ENCODE results near the gene VTCN1.

The VTCN1 gene

GRCh38 chr1:117174851-117175250 lies 35.9 kb downstream of the VTCN1 start:
- DNase-seq (ENCODE audit: extremely low read depth, low read depth), result no peak
- TF ChIP-seq CTCF (IDR thresholded peaks at IDR 0.05; ENCODE audit: low read depth, low read length, missing control alignments), result no peak
- no peak overlapping the region for H3K4me3 ChIP-seq (replicated peaks; ENCODE audit: low read depth, low read length)

GRCh38 chr1:117173691-117174090 lies 37.0 kb downstream of the VTCN1 start:
- TF ChIP-seq CTCF (IDR thresholded peaks at IDR 0.05; ENCODE audit: low read depth, low read length, missing control alignments), result no peak
- no peak overlapping the region for H3K4me3 ChIP-seq (replicated peaks; ENCODE audit: low read depth, low read length)
- no peak for DNase-seq (ENCODE audit: extremely low read depth, low read depth)

GRCh38 chr1:117173006-117173405 lies 37.7 kb downstream of the VTCN1 start:
- TF ChIP-seq CTCF (IDR thresholded peaks at IDR 0.05; ENCODE audit: low read depth, low read length, missing control alignments), result no peak
- DNase-seq (ENCODE audit: extremely low read depth, low read depth), result no peak
- H3K4me3 ChIP-seq (replicated peaks; ENCODE audit: low read depth, low read length), result no peak overlapping the region

GRCh38 chr1:117171900-117172511 lies 38.7 kb downstream of the VTCN1 start:
- H3K4me3 ChIP-seq (replicated peaks; ENCODE audit: low read depth, low read length), result no peak overlapping the region
- no peak for TF ChIP-seq CTCF (IDR thresholded peaks at IDR 0.05; ENCODE audit: low read depth, low read length, missing control alignments)
- no peak for DNase-seq (ENCODE audit: extremely low read depth, low read depth)

- TF ChIP-seq CTCF (IDR thresholded peaks at IDR 0.05; ENCODE audit: low read depth, low read length, missing control alignments), result no peak
- no peak for DNase-seq (ENCODE audit: extremely low read depth, low read depth)
- no peak overlapping the region for H3K4me3 ChIP-seq (replicated peaks; ENCODE audit: low read depth, low read length)
Measured at GRCh38 chr1:117169871-117170596, 40.7 kb downstream of the VTCN1 start.

- no peak for TF ChIP-seq CTCF (IDR thresholded peaks at IDR 0.05; ENCODE audit: low read depth, low read length, missing control alignments)
- no peak for DNase-seq (ENCODE audit: extremely low read depth, low read depth)
- H3K4me3 ChIP-seq (replicated peaks; ENCODE audit: low read depth, low read length), result no peak overlapping the region
Measured at GRCh38 chr1:117167402-117167801, 43.3 kb downstream of the VTCN1 start.

All from HFF-Myc (cell line).